ENCODE data around the gene OCIAD1.

- TF ChIP-seq CTCF (IDR thresholded peaks at IDR 0.05), result no peak
- no peak for TF ChIP-seq REST (IDR thresholded peaks at IDR 0.05; ENCODE audit: insufficient read depth in 1 of 2, low read depth in 2 of 2, low read length in 1 of 2)
- no peak for TF ChIP-seq POLR2AphosphoS5 (IDR thresholded peaks at IDR 0.05; ENCODE audit: low read depth, low read length)
- no peak for TF ChIP-seq SIN3A (IDR thresholded peaks at IDR 0.05; ENCODE audit: borderline replicate concordance, insufficient read depth, low read depth, low read length)
Measured at GRCh38 chr4:48798117-48798516, 32.8 kb upstream of the OCIAD1 start.
